Esophagus muscularis mucosa (tissue), 4 donors: ENCODE data around the gene NFASC. TPM values are rescaled to one million over a fixed set of nuclear protein-coding genes. Genes with fewer than 3 reads are reported as not detected.

Experiments used
- DNase-seq: peaks from one replicate; pipeline ENCODE4 v3.0.0-alpha.2; 2017; ENCODE audit errors: extremely low spot score
- H3K27ac ChIP-seq, 4 donors: fragments of 200-600 bp; sonication (generic); replicated peaks in 1 of 4; 1 replicate in 3 of 4; 2 replicates in 1 of 4; pipeline ENCODE4 v1.5.1; 2016 to 2019; ENCODE audit warnings: mild to moderate bottlenecking in 1 of 4
- H3K27me3 ChIP-seq, 4 donors: fragments of 200-600 bp; sonication (generic); one replicate each; pipeline versions ENCODE4 v1.5.1 to v1.6.0; 2016 to 2019
- H3K36me3 ChIP-seq, 4 donors: fragments of 200-600 bp; sonication (generic); one replicate each; pipeline ENCODE4 v1.5.1; 2016 to 2019
- H3K4me1 ChIP-seq, 4 donors: fragments of 200-600 bp; sonication (generic); one replicate each; pipeline ENCODE4 v1.5.1; 2016 to 2019
- H3K4me3 ChIP-seq, 4 donors: fragments of 200-600 bp; sonication (generic); 1 replicate in 2 of 4; 2 replicates in 2 of 4; pipeline ENCODE4 v1.5.1; 2016 to 2019; ENCODE audit warnings: mild to moderate bottlenecking in 4 of 4, moderate library complexity in 1 of 4
- H3K9me3 ChIP-seq, 4 donors: fragments of 200-600 bp; sonication (generic); 1 replicate in 3 of 4; 2 replicates in 1 of 4; pipeline ENCODE4 v1.5.1; 2016 to 2019
- CTCF ChIP-seq, 3 experiments: fragments of 200-600 bp in 2 of 3; fragments of 450-650 bp in 1 of 3; sonication (generic) in 2 of 3; IDR thresholded peaks; one replicate each; pipeline ENCODE4 v1.5.1; 2017 to 2019; ENCODE audit warnings: antibody characterized with exemption in 3 of 3, mild to moderate bottlenecking in 2 of 3, moderate library complexity in 1 of 3
- EP300 ChIP-seq: sonication (generic); formaldehyde crosslinking; IDR thresholded peaks from one replicate; pipeline ENCODE4 v1.6.1; 2017; ENCODE audit warnings: antibody characterized with exemption
- POLR2A ChIP-seq: fragments of 450-650 bp; IDR thresholded peaks from one replicate; pipeline ENCODE4 v1.6.1; 2017; ENCODE audit warnings: antibody characterized with exemption, moderate library complexity, mild to moderate bottlenecking, low read depth
- POLR2AphosphoS5 ChIP-seq, 2 donors: sonication (generic); formaldehyde crosslinking; IDR thresholded peaks; one replicate each; pipeline ENCODE4 v1.6.1; 2017; ENCODE audit warnings: antibody characterized with exemption in 2 of 2
- WGBS: methylation state at CpG from one replicate; pipeline ENCODE4 v1.1.5; 2018; 5-methylcytosine and 5-hydroxymethylcytosine counted together
- intact Hi-C: fragments of 100-400 bp; cut with DNase I; formaldehyde crosslinking; loops from one replicate; pipeline ENCODE4 v1.15.1; 2023
- total RNA-seq, 4 donors: library from RNA; depleted of rRNA; stranded (reverse); fragments of >200 nt; gene quantifications; one replicate each; pipeline versions ENCODE4 v1.1.0 to v1.2.1, GENCODE V29; 2016

Gene NFASC
- total RNA-seq, 4 donors from 2014 or later, result 31.1 to 122 (median 64.7) TPM

DNA sequence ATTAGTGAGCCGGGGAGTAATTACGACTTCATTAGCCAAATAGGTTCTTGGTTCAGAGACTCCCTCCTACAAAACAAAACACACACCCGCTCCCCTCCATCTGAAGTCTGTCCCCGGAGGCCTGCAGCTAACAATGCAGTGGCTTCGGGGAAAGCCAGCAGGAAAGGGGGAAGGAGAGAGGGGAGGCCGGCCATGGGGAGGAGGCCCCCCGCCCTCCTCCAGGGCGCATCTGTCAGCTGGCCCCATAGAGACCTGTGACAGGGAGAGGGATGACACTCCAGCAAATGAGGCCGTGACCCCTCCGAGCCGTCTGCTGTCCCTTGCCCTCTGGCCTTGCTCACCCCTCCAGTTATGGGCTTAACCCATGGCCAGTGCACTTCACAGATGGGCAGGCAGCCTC, 160.2 kb downstream of the NFASC start:
- H3K27ac ChIP-seq, result no peak overlapping the region
- H3K36me3 ChIP-seq, result no peaks in the 10 kb centered on the region
- DNase-seq, result no peak
- TF ChIP-seq POLR2A, result no peak
- TF ChIP-seq CTCF (IDR thresholded peaks at IDR 0.05), result no peak
- H3K27me3 ChIP-seq, result peaks cover 0 to 34% (median 0%) of the 10 kb centered on the region in 4 donors
- no peaks in the 10 kb centered on the region for H3K9me3 ChIP-seq
- no peaks in the 10 kb centered on the region for H3K4me1 ChIP-seq
- intact Hi-C loops, result no loop called here
- WGBS, result 57% methylated on average over 3 of the region's 11 CpGs
- no peak overlapping the region for H3K4me3 ChIP-seq

- H3K9me3 ChIP-seq, result no peaks in the 10 kb centered on the region
- WGBS, result 71% methylated on average over 7 of the region's 7 CpGs
- intact Hi-C loops, result no loop called here
- no peaks in the 10 kb centered on the region for H3K4me1 ChIP-seq
- H3K27me3 ChIP-seq, result peaks cover 0 to 27% (median 0%) of the 10 kb centered on the region in 4 donors
- no peak overlapping the region for H3K4me3 ChIP-seq
- no peak overlapping the region for H3K27ac ChIP-seq
- H3K36me3 ChIP-seq, result no peaks in the 10 kb centered on the region
- DNase-seq, result no peak
- TF ChIP-seq POLR2AphosphoS5 (IDR thresholded peaks at IDR 0.05), result no peak
- no peak for TF ChIP-seq POLR2A
- no peak for TF ChIP-seq EP300
- TF ChIP-seq CTCF (IDR thresholded peaks at IDR 0.05), result no peak
Observed at GRCh38 chr1:205032508-205032907, 161.8 kb downstream of the NFASC start.

DNA sequence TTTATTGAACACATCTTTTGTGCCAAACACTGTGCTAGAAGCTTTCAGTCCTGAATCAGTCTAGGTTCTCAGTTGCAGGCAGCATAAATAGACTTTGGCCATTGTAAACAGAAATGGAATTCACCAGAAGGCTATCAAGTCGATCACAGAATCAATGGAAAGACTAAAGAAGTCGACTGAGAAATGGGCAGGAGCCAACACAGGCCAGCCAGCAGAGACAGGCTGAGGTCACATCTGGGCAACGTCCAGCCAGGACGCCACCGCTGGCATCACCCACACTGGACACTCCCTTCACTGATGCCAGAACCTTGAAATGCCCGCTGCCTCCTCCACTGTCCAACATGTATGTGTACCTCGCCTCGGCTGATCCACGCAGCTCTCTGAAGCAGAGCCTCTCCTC, 166.9 kb downstream of the NFASC start:
- intact Hi-C loops, result no loop called here

GRCh38 chr1:205038132-205038786, 167.6 kb downstream of the NFASC start:
- TF ChIP-seq POLR2AphosphoS5 (IDR thresholded peaks at IDR 0.05), result no peak
- TF ChIP-seq EP300, result no peak
- TF ChIP-seq POLR2A, result no peak
- TF ChIP-seq CTCF (IDR thresholded peaks at IDR 0.05), result no peak
- 91% methylated on average over 5 of the region's 6 CpGs for WGBS
- no peaks in the 10 kb centered on the region for H3K9me3 ChIP-seq
- DNase-seq, result no peak
- no peak overlapping the region for H3K27ac ChIP-seq
- H3K4me3 ChIP-seq, result no peak overlapping the region
- H3K27me3 ChIP-seq, result peaks cover 0 to 17% (median 4%) of the 10 kb centered on the region in 4 donors
- peaks cover 0 to 9% (median 8%) of the 10 kb centered on the region in 4 donors for H3K4me1 ChIP-seq
- intact Hi-C loops, result no loop called here
- no peaks in the 10 kb centered on the region for H3K36me3 ChIP-seq

More for the DNA sequence above, 166.9 kb downstream of the NFASC start:
- Histone ChIP-seq H3K27me3 (peaks cover 0 to 10% (median 2%) of the 10 kb centered on the region in 4 donors), H3K9me3 (no peaks in the 10 kb centered on the region), H3K4me1 (peaks cover 0 to 2% (median 1%) of the 10 kb centered on the region in 4 donors), H3K36me3 (no peaks in the 10 kb centered on the region), H3K4me3 (no peak overlapping the region), H3K27ac (no peak overlapping the region)
- no peak for DNase-seq
- WGBS, result 72% methylated on average over 9 of the region's 9 CpGs
- TF ChIP-seq CTCF (IDR thresholded peaks at IDR 0.05) (no peak), POLR2A (no peak), POLR2AphosphoS5 (IDR thresholded peaks at IDR 0.05) (no peak), EP300 (no peak)
